Tibial nerve (tissue), 4 donors: ENCODE data around the gene RASGRP2. TPM values are rescaled to one million over a fixed set of nuclear protein-coding genes. Genes with fewer than 3 reads are reported as not detected.

Experiments
- DNase-seq, 2 donors: peaks; one replicate each; pipeline ENCODE4 v3.0.0-alpha.2; 2019; ENCODE audit warnings: low spot score in 2 of 2
- H3K27ac ChIP-seq, 4 donors: fragments of 200-600 bp; sonication (generic) in 3 of 4; one replicate each; pipeline ENCODE4 v1.5.1; 2017 to 2019; ENCODE audit warnings: mild to moderate bottlenecking in 1 of 4
- H3K27me3 ChIP-seq, 2 donors: fragments of 200-600 bp; sonication (generic) in 1 of 2; one replicate each; pipeline versions ENCODE4 v1.5.1 to v1.6.0; 2017 to 2019
- H3K36me3 ChIP-seq, 3 donors: fragments of 200-600 bp; sonication (generic); one replicate each; pipeline ENCODE4 v1.5.1; 2018 to 2019
- H3K4me1 ChIP-seq, 4 donors: fragments of 200-600 bp; sonication (generic) in 3 of 4; one replicate each; pipeline ENCODE4 v1.5.1; 2017 to 2019
- H3K4me3 ChIP-seq, 4 donors: fragments of 200-600 bp; sonication (generic) in 3 of 4; one replicate each; pipeline ENCODE4 v1.5.1; 2017 to 2019; ENCODE audit warnings: mild to moderate bottlenecking in 1 of 4, moderate library complexity in 1 of 4
- H3K9me3 ChIP-seq, 4 donors: fragments of 200-600 bp; sonication (generic) in 3 of 4; one replicate each; pipeline ENCODE4 v1.5.1; 2017 to 2019
- CTCF ChIP-seq, 5 experiments: fragments of 200-600 bp in 3 of 5; fragments of 450-650 bp in 2 of 5; sonication (generic) in 3 of 5; IDR thresholded peaks; one replicate each; pipeline ENCODE4 v1.5.1; 2016 to 2019; ENCODE audit warnings: antibody characterized with exemption in 5 of 5, mild to moderate bottlenecking in 3 of 5, moderate library complexity in 2 of 5
- EP300 ChIP-seq, 2 donors: sonication (generic); formaldehyde crosslinking; IDR thresholded peaks; one replicate each; pipeline ENCODE4 v1.6.1; 2017; ENCODE audit warnings: antibody characterized with exemption in 2 of 2, mild to moderate bottlenecking in 1 of 2
- POLR2A ChIP-seq, 2 donors: fragments of 450-650 bp; IDR thresholded peaks; one replicate each; pipeline ENCODE4 v1.6.1; 2017; ENCODE audit warnings: antibody characterized with exemption in 2 of 2, mild to moderate bottlenecking in 2 of 2, moderate library complexity in 2 of 2
- WGBS, 2 donors: methylation state at CpG; one replicate each; pipeline ENCODE4 v1.1.5; 2018; 5-methylcytosine and 5-hydroxymethylcytosine counted together
- total RNA-seq, 4 donors: library from RNA; depleted of rRNA; stranded (reverse); fragments of >200 nt; gene quantifications; one replicate each; pipeline ENCODE4 v1.1.0, GENCODE V29; 2016

Gene RASGRP2
- total RNA-seq, 4 donors from 2014 or later, result 35.4 to 87.0 (median 59.0) TPM

DNA sequence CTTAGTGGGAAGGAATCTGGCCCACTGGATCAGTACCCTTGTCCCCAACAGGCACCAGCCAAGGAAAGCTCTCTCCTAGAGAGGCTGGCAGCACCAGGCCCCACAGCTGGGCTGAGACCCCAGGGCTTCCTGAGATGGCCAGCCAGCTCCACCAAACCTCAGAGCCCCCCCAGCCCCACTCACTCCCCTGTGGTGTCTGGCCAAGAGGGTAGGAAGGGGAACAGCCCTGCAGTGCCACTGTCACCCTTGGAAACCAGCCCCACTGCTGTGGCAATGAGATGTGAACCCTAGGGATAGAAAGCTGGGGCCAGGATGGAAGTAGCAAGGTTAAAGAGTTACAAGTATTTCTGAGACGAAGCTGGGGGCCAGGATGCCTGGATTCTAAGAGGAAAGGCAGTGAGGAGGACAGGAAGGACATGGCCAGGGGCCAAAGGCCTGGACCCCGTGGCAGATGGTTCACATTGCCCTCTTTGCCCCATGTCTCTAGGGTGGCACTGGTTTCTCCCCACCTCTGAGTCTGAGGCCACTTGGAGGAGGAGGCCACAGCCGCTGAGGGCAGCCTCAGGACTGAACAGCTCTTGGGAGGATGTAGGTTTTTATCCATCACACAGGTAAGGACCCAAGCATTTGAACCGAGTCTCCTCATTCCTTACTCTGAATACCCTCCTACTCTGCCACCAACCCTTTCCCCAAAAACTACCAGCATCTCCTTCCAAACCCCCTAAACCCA lies 49.8 kb downstream of the RASGRP2 start:
- H3K27me3 ChIP-seq, result peaks cover 0 to 31% of the 10 kb centered on the region in 2 donors
- H3K4me3 ChIP-seq, result no peak overlapping the region
- no peak for TF ChIP-seq CTCF (IDR thresholded peaks at IDR 0.05)
- no peak for TF ChIP-seq POLR2A (IDR thresholded peaks at IDR 0.05)
- no peak for TF ChIP-seq EP300 (IDR thresholded peaks at IDR 0.05)
- no peak overlapping the region for H3K27ac ChIP-seq
- WGBS, 2 donors, result 63 to 75% methylated on average over 4 of the region's 4 CpGs
- H3K9me3 ChIP-seq, result no peaks in the 10 kb centered on the region
- H3K36me3 ChIP-seq, result no peaks in the 10 kb centered on the region
- H3K4me1 ChIP-seq, result peaks cover 0 to 5% (median 0%) of the 10 kb centered on the region in 4 donors
- no peak for DNase-seq

- no peak overlapping the region for H3K4me3 ChIP-seq
- TF ChIP-seq EP300 (IDR thresholded peaks at IDR 0.05) (no peak), POLR2A (IDR thresholded peaks at IDR 0.05) (no peak), CTCF (IDR thresholded peaks at IDR 0.05) (no peak)
- no peaks in the 10 kb centered on the region for H3K9me3 ChIP-seq
- no peaks in the 10 kb centered on the region for H3K36me3 ChIP-seq
- H3K27ac ChIP-seq, result no peak overlapping the region
- DNase-seq, result no peak
- WGBS, 2 donors, result 20 to 25% methylated on average over 13 of the region's 13 CpGs
- peaks cover 0 to 31% of the 10 kb centered on the region in 2 donors for H3K27me3 ChIP-seq
- H3K4me1 ChIP-seq, result peaks cover 0 to 18% (median 9%) of the 10 kb centered on the region in 4 donors
Measured at GRCh38 chr11:64692764-64693331, 51.1 kb downstream of the RASGRP2 start.

- H3K27me3 ChIP-seq, result peaks cover 0 to 31% of the 10 kb centered on the region in 2 donors
- no peak for DNase-seq
- no peaks in the 10 kb centered on the region for H3K36me3 ChIP-seq
- H3K27ac ChIP-seq, result no peak overlapping the region
- H3K4me3 ChIP-seq, result no peak overlapping the region
- H3K4me1 ChIP-seq, result peaks cover 0 to 29% (median 10%) of the 10 kb centered on the region in 4 donors
- 92 to 100% methylated on average over 1 of the region's 1 CpG for WGBS, 2 donors
- TF ChIP-seq POLR2A (IDR thresholded peaks at IDR 0.05), result no peak
- no peak for TF ChIP-seq CTCF (IDR thresholded peaks at IDR 0.05)
- no peak for TF ChIP-seq EP300 (IDR thresholded peaks at IDR 0.05)
- no peaks in the 10 kb centered on the region for H3K9me3 ChIP-seq
Measured at GRCh38 chr11:64691543-64691942, 52.4 kb downstream of the RASGRP2 start.

- peaks cover 0 to 30% of the 10 kb centered on the region in 2 donors for H3K27me3 ChIP-seq
- no peak overlapping the region for H3K4me3 ChIP-seq
- H3K36me3 ChIP-seq, result no peaks in the 10 kb centered on the region
- no peak for DNase-seq
- H3K4me1 ChIP-seq, result peaks cover 0 to 29% (median 10%) of the 10 kb centered on the region in 4 donors
- WGBS, 2 donors, result 46 to 60% methylated on average over 8 of the region's 8 CpGs
- no peaks in the 10 kb centered on the region for H3K9me3 ChIP-seq
- TF ChIP-seq CTCF (IDR thresholded peaks at IDR 0.05), result no peak
- TF ChIP-seq POLR2A (IDR thresholded peaks at IDR 0.05), result no peak
- no peak for TF ChIP-seq EP300 (IDR thresholded peaks at IDR 0.05)
- H3K27ac ChIP-seq, result no peak overlapping the region
Measured at GRCh38 chr11:64690235-64690634, 53.7 kb downstream of the RASGRP2 start.

GRCh38 chr11:64688534-64688982 lies 55.4 kb downstream of the RASGRP2 start:
- 0 to 1% methylated on average over 13 of the region's 13 CpGs for WGBS, 2 donors
- H3K36me3 ChIP-seq, result no peaks in the 10 kb centered on the region
- peak; percentile 74 to 88 for DNase-seq
- peak overlapping the region in 3 of 4 donors; percentile 57 to 77 (median 75) for H3K27ac ChIP-seq
- H3K4me3 ChIP-seq, result peak overlapping the region in 3 of 4 donors; percentile 33 to 43 (median 43)
- H3K4me1 ChIP-seq, result peaks cover 0 to 29% (median 10%) of the 10 kb centered on the region in 4 donors
- no peak for TF ChIP-seq POLR2A (IDR thresholded peaks at IDR 0.05)
- peak; percentile 88 to 95 (median 91) for TF ChIP-seq CTCF (IDR thresholded peaks at IDR 0.05)
- TF ChIP-seq EP300 (IDR thresholded peaks at IDR 0.05), result peak in 1 of 2 donors; percentile 32
- H3K9me3 ChIP-seq, result no peaks in the 10 kb centered on the region
- H3K27me3 ChIP-seq, result peaks cover 0 to 13% of the 10 kb centered on the region in 2 donors
